Measurements from ENCODE around the gene CCDC149.

CCDC149 gene

GRCh38 chr4:24912252-24913118 lies at the start of gene CCDC149:
TSS of gene CCDC149 (minus strand) at chr4:24913042. CDS start at chr4:24912864, 178 bp downstream.
- in situ Hi-C loops (cut with MboI; ENCODE audit: low pct_unique_long_range_greater_than_20kb, low sequenced_read_pairs), result no loop called here
- peak; percentile 21 for DNase-seq

- DNase-seq, result no peak
- in situ Hi-C loops (cut with MboI; ENCODE audit: low pct_unique_long_range_greater_than_20kb, low sequenced_read_pairs), result no loop called here
Measured at GRCh38 chr4:24957886-24958285, 45.0 kb upstream of the CCDC149 start.

- in situ Hi-C loops (cut with MboI; ENCODE audit: low pct_unique_long_range_greater_than_20kb, low sequenced_read_pairs), result no loop called here
- no peak for DNase-seq
Measured at GRCh38 chr4:24956763-24957162, 43.9 kb upstream of the CCDC149 start.

- in situ Hi-C loops (cut with MboI; ENCODE audit: low pct_unique_long_range_greater_than_20kb, low sequenced_read_pairs), result no loop called here
- DNase-seq, result no peak
Measured at GRCh38 chr4:24956091-24956490, 43.2 kb upstream of the CCDC149 start.

GRCh38 chr4:24952667-24953066 lies 39.8 kb upstream of the CCDC149 start:
- in situ Hi-C loops (cut with MboI; ENCODE audit: low pct_unique_long_range_greater_than_20kb, low sequenced_read_pairs), result no loop called here
- no peak for DNase-seq

DNA sequence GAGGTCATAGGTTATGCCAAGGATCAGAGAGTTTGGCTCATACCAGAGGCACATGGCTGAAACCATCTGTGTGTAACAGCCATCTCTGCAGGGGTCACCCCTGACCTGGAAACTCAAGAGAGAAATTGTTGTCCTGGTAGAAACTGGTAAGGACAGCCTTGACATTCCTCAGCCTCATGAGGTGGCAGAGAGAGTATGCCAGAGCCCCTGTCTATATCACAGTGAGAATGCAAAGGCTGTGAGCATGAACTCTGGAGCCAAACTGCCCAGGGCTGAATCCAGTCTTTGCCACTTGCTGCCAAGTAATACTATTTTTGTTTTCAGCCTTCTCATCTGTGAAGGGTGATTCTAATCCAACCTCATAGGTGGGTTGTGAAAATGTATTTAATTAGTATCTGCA lies 37.1 kb upstream of the CCDC149 start:
- in situ Hi-C loops (cut with MboI; ENCODE audit: low pct_unique_long_range_greater_than_20kb, low sequenced_read_pairs), result no loop called here
- no peak for DNase-seq

DNA sequence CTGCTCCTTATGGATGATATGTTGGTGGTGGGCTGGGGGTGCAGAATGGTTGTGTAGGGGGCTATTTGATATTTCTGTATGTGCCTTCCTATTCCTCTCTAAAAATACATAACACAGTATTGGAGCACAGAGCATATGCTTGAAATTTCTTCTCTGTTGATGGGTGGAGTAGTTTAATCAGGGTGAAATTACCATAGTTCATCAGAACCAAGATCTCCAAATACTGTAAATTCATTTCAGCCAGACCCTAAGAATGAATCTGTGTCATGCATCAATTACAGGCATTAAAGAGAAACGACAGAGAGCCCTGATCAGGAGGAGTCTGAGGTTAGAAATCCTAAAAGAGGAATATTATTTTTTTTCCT lies 25.1 kb upstream of the CCDC149 start:
- no peak for DNase-seq
- in situ Hi-C loops (cut with MboI; ENCODE audit: low pct_unique_long_range_greater_than_20kb, low sequenced_read_pairs), result no loop called here

DNA sequence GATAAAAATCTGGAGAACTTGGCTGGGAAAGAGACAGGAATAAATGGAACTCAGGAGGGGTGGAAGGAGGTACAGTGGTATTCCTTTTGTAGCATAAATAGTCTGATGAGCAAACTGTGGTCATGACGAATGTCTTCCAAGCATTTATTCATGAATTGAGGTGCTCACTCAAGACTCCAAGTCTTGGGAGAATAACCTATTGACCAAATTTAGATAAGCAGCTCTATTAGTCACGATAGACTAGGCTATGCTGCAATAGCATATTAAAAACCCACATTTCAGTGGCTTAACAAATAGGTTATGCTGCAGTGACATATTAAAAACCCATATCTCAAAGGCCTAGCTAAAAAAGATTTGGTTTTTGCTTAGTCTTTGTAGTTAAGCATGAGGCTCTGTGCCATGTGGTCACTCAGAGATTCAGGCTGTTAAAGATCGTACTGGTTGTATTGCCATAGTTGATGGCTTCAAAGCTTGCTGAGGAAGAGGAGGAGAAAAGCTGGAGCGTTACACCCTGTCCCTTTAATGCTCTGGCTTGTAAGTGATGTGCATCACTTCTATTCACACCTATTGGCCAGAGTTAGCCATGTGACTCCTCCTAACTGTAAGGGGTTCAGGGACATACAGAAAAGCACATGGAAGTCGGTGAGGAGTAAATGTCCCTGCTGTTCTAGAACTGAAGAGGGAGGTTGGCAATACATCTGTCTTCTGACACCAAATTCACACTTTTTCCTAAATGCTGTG lies 24.5 kb upstream of the CCDC149 start:
- no peak for DNase-seq
- in situ Hi-C loops (cut with MboI; ENCODE audit: low pct_unique_long_range_greater_than_20kb, low sequenced_read_pairs), result no loop called here

DNA sequence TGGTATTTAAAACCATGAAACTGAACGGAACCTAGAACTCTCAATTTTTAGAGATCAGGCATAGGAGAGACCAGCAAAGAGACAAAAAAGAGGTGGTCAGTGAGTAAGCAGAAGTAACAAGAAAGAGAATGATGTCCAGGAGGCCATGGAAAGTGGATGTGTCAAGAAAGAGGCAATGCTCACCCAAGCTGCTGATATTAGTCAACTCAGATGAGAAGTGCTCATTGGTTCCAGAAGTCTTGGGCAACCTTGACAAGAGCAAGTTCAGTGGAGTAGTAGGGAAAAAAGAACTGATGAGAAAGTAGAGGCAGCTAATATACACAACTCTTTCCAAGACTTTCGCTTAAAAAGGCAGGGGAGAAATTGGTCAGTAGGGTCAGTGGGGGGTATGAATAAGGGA lies 23.0 kb upstream of the CCDC149 start:
- in situ Hi-C loops (cut with MboI; ENCODE audit: low pct_unique_long_range_greater_than_20kb, low sequenced_read_pairs), result no loop called here
- no peak for DNase-seq

GRCh38 chr4:24934311-24934710 lies 21.5 kb upstream of the CCDC149 start:
- in situ Hi-C loops (cut with MboI; ENCODE audit: low pct_unique_long_range_greater_than_20kb, low sequenced_read_pairs), result no loop called here
- DNase-seq, result no peak

GRCh38 chr4:24933684-24934275 lies 20.9 kb upstream of the CCDC149 start:
- in situ Hi-C loops (cut with MboI; ENCODE audit: low pct_unique_long_range_greater_than_20kb, low sequenced_read_pairs), result no loop called here

GRCh38 chr4:24932515-24933225 lies 19.8 kb upstream of the CCDC149 start:
- in situ Hi-C loops (cut with MboI; ENCODE audit: low pct_unique_long_range_greater_than_20kb, low sequenced_read_pairs), result no loop called here
- no peak for DNase-seq

More at GRCh38 chr4:24933684-24934275, 20.9 kb upstream of the CCDC149 start:
- DNase-seq, result no peak

DNA sequence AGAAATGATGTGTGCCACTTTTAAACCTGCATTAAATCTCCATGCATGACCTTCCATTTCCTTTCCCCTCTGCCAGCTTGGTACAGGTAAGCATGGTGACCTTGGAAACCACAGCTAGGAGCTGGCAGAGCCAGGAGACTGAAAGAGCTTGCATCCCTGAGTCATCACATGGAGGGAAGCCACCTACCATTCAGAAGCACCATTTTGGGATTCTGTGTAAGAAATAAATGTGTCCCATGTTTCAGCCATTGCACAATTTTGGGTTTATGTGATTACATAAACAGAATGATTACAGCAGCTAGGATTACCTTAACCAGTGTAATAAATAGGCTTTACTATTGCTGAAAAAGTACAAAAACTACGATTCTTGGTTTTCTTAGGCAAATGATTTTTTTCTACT lies 17.3 kb upstream of the CCDC149 start:
- DNase-seq, result no peak
- in situ Hi-C loops (cut with MboI; ENCODE audit: low pct_unique_long_range_greater_than_20kb, low sequenced_read_pairs), result no loop called here

- in situ Hi-C loops (cut with MboI; ENCODE audit: low pct_unique_long_range_greater_than_20kb, low sequenced_read_pairs), result no loop called here
- DNase-seq, result peak; percentile 29
Measured at GRCh38 chr4:24928708-24929107, 15.9 kb upstream of the CCDC149 start.

DNA sequence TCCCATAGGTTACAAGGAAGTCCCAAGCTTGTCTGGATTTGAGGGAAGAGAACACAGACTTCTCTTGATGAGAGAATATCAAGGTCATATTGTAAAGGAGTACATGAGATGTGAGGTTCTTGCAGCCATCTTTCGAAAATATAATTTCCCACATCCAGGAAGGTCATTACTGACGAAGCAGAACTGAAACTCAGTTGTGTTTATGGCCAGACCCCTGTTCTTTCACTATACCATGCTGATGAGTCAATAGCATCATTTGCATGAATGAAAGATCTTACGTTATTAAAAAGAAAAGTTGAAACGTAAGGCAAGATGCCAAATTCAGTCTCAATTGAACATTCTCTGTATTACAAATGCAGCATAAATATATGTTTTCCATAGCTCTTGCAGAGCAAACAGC lies 14.2 kb upstream of the CCDC149 start:
- in situ Hi-C loops (cut with MboI; ENCODE audit: low pct_unique_long_range_greater_than_20kb, low sequenced_read_pairs), result no loop called here
- DNase-seq, result no peak

DNA sequence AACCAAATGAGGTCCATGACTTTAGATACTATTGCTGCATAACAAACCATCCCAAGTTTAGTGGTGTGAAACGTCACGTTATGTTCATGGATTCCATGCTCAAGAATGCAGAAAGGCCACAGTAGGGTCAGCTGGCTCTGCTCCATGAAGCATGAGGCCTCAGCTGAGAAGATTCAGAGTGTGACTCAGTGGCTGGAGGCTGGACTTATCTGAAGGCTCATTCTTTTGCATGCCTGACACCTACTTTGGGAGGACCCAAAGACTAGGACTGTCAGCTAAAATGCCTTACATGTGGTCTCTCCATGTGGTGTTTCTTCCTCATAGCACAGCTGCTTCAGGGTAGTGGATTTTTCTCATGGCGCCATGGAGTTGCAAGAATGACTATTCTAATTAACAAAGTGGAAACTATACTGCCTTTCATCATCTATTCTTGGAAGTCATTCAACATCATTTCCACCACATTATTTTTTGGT lies 11.5 kb upstream of the CCDC149 start:
- in situ Hi-C loops (cut with MboI; ENCODE audit: low pct_unique_long_range_greater_than_20kb, low sequenced_read_pairs), result no loop called here
- DNase-seq, result no peak

DNA sequence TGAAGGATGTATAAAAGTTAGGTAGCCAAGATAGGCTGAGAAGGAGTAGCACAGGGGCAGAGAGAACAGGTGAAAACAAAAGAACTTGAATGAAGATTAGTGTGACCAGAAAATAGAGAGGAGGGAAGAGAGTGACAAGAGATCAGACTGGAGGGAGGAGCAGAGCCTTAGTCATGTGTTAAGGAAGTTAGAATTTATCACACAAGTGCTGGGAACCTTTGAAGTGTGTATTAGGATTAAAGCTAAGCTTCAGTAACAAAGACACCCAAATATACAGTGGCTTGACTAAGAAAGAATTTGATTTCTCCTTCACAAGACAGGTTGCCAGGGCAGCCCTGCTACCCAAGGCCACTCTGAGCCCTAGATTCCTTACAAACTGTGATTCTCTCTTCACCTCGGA lies 10.7 kb upstream of the CCDC149 start:
- in situ Hi-C loops (cut with MboI; ENCODE audit: low pct_unique_long_range_greater_than_20kb, low sequenced_read_pairs), result no loop called here
- DNase-seq, result no peak

- in situ Hi-C loops (cut with MboI; ENCODE audit: low pct_unique_long_range_greater_than_20kb, low sequenced_read_pairs), result no loop called here
- DNase-seq, result no peak
Measured at GRCh38 chr4:24923002-24923401, 10.2 kb upstream of the CCDC149 start.

DNA sequence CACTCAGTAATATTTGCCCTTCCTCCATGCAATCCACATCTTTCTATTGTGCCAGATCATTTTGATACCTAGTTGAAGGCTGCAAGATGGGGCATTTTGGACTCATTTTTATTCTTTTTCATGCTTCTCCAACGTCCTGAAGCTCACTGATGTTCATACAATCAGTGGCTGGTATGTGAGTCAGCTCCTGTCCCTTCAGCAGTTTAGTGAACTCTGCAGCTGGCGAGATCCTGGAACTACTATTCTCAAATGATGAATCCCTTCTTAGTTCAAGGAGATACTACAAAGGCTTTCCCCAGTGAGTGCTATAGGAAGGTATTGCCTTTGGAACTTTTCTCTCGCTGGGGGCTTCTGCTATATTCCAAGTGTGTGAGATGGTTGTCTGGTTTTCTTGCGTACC lies 9.6 kb upstream of the CCDC149 start:
- in situ Hi-C loops (cut with MboI; ENCODE audit: low pct_unique_long_range_greater_than_20kb, low sequenced_read_pairs), result no loop called here
- DNase-seq, result no peak

All from KBM-7 (cell line).